ENCODE data around the gene DROSHA.

- TF ChIP-seq, protein P1, sequence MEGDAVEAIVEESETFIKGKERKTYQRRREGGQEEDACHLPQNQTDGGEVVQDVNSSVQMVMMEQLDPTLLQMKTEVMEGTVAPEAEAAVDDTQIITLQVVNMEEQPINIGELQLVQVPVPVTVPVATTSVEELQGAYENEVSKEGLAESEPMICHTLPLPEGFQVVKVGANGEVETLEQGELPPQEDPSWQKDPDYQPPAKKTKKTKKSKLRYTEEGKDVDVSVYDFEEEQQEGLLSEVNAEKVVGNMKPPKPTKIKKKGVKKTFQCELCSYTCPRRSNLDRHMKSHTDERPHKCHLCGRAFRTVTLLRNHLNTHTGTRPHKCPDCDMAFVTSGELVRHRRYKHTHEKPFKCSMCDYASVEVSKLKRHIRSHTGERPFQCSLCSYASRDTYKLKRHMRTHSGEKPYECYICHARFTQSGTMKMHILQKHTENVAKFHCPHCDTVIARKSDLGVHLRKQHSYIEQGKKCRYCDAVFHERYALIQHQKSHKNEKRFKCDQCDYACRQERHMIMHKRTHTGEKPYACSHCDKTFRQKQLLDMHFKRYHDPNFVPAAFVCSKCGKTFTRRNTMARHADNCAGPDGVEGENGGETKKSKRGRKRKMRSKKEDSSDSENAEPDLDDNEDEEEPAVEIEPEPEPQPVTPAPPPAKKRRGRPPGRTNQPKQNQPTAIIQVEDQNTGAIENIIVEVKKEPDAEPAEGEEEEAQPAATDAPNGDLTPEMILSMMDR (IDR thresholded peaks at IDR 0.05; ENCODE audit: low read depth, low read length) = no peak
- TF ChIP-seq POLR2A (IDR thresholded peaks at IDR 0.05; ENCODE audit: extremely low read depth, insufficient read length) = no peak
Measured at GRCh38 chr5:31487506-31487905, 44.4 kb downstream of the DROSHA start.

Measured in NB4 (cell line).